GM12878 (cell line): Measurements from ENCODE around the gene PAX5. TPM values are rescaled to one million over a fixed set of nuclear protein-coding genes. Genes with fewer than 3 reads are reported as not detected.

Source experiments
- ATAC-seq: fragments of 200-7000 bp; cut with Tn5 transposase; 3 replicates; pipeline ENCODE4 v1.9.1; 2020; ENCODE audit warnings: mild to moderate bottlenecking, moderate library complexity
- BruUV-seq: library from RNA; stranded (reverse); fragments of 400-500 nt; replicated peaks from 2 replicates; lab custom pipeline; 2021; lab: Mats Ljungman, UMichigan
- CTCF ChIA-PET: fragments of 300-600 bp; sonication (Branson Sonifier 250); formaldehyde crosslinking; extraction: SDS; loops from one replicate; lab custom pipeline; 2021; ENCODE audit warnings: inconsistent platforms; lab: Yijun Ruan, JAX
- POLR2A ChIA-PET: fragments of 350-600 bp; formaldehyde crosslinking; extraction: SDS; loops from one replicate; lab custom pipeline; 2021; ENCODE audit warnings: inconsistent platforms; lab: Charles Lee
- RAD21 ChIA-PET: fragments of 300-600 bp; sonication (Branson Sonifier 250); formaldehyde crosslinking; loops from one replicate; lab custom pipeline; 2023; ENCODE audit warnings: antibody characterized with exemption; ENCODE audit not compliant: unreplicated experiment; lab: Charles Lee
- SMC1A ChIA-PET: fragments of 300-600 bp; sonication (Branson Sonifier 250); formaldehyde crosslinking; loops from one replicate; lab custom pipeline; 2023; ENCODE audit not compliant: unreplicated experiment, uncharacterized antibody; lab: Charles Lee
- DNase-seq: peaks from one replicate; pipeline ENCODE4 v3.0.0-alpha.2; 2011; ENCODE audit warnings: low read depth, low spot score
- FAIRE-seq: peaks from 3 replicates; lab custom pipeline; 2011; peaks lifted over from hg19 to GRCh38; lab: Jason Lieb, UNC
- H2AFZ ChIP-seq: 2 replicates; pipeline ENCODE4 v1.6.0; 2011; ENCODE audit warnings: low read depth, low read length, control low read depth; ENCODE audit not compliant: control insufficient read depth
- H3K27ac ChIP-seq: 2 replicates; pipeline ENCODE4 v1.5.1; 2011; ENCODE audit warnings: control low read depth; ENCODE audit not compliant: control insufficient read depth, insufficient read depth
- H3K27me3 ChIP-seq, 2 experiments: replicated peaks in 1 of 2; 2 replicates each; pipeline versions ENCODE4 v1.6.0 to v1.6.1; 2011; ENCODE audit warnings: low read length in 1 of 2; ENCODE audit not compliant: control insufficient read depth in 2 of 2, insufficient read depth in 2 of 2
- H3K36me3 ChIP-seq, 2 experiments: 2 replicates each; pipeline ENCODE4 v1.5.1; 2011; ENCODE audit warnings: low read length in 1 of 2; ENCODE audit not compliant: control insufficient read depth in 2 of 2, insufficient read depth in 2 of 2
- H3K4me1 ChIP-seq: 2 replicates; pipeline ENCODE4 v1.6.1; 2011; ENCODE audit warnings: mild to moderate bottlenecking, low read length, moderate library complexity, mixed read lengths; ENCODE audit not compliant: control insufficient read depth, insufficient read depth
- H3K4me2 ChIP-seq: 2 replicates; pipeline ENCODE4 v1.6.0; 2011; ENCODE audit warnings: control low read depth; ENCODE audit not compliant: control insufficient read depth, insufficient read depth
- H3K4me3 ChIP-seq: fragments of 200-600 bp; sonication (generic); 2 replicates; pipeline ENCODE4 v1.5.1; 2016
- H3K79me2 ChIP-seq: 2 replicates; pipeline ENCODE4 v1.6.0; 2011; ENCODE audit warnings: low read length; ENCODE audit not compliant: control insufficient read depth, insufficient read depth
- H3K9ac ChIP-seq: 2 replicates; pipeline ENCODE4 v1.8.0; 2011; ENCODE audit warnings: low read length, control low read depth, mixed read lengths; ENCODE audit not compliant: control insufficient read depth, insufficient read depth
- H3K9me3 ChIP-seq: replicated peaks from 3 replicates; pipeline ENCODE4 v1.5.1; 2011; ENCODE audit warnings: mild to moderate bottlenecking, low read length; ENCODE audit not compliant: control insufficient read depth, insufficient read depth
- H4K20me1 ChIP-seq: 2 replicates; pipeline ENCODE4 v1.6.0; 2011; ENCODE audit not compliant: control insufficient read depth, insufficient read depth
- ELK1 ChIP-seq: IDR thresholded peaks from 2 replicates; pipeline ENCODE4 v1.6.1; 2012; ENCODE audit warnings: low read depth, low read length, improper control_type of control experiment
- SKIL ChIP-seq: fragments of 450-650 bp; IDR thresholded peaks from 2 replicates; pipeline ENCODE4 v1.6.1; 2017; ENCODE audit warnings: mild to moderate bottlenecking, low read depth, inconsistent platforms; ENCODE audit not compliant: poor library complexity, severe bottlenecking
- WGBS: methylation state at CpG from one replicate; pipeline ENCODE4 v1.1.6; 2016; ENCODE audit warnings: low lambda C conversion rate; ENCODE audit not compliant: insufficient replicate concordance, insufficient coverage; ENCODE audit errors: missing lambda C conversion rate; 5-methylcytosine and 5-hydroxymethylcytosine counted together
- in situ Hi-C: fragments of 300-500 bp; cut with MboI; formaldehyde crosslinking; loops from 9 replicates; pipeline ENCODE4 v1.14.3; 2018; ENCODE audit warnings: mixed read lengths
- intact Hi-C: fragments of 100-400 bp; cut with micrococcal nuclease; formaldehyde crosslinking; loops from one replicate; pipeline ENCODE4 v1.14.2; 2022; ENCODE audit not compliant: unreplicated experiment
- polyA plus RNA-seq, 11 experiments: library from polyadenylated mRNA; depleted of rRNA in 4 of 11; unstranded in 6 of 11; stranded (reverse) in 5 of 11; fragments of >200 nt; fragmentation: Nextera tagmentation in 4 of 11; fragmentation: Illumina TruSeq in 1 of 11; extraction: Ambion mirVana in 4 of 11; extraction: Trizol in 1 of 11; gene quantifications; 1 replicate in 1 of 11; 2 replicates in 10 of 11; pipeline versions ENCODE4 v1.2.1 to v1.2.3, GENCODE V29; 2011 to 2016; ENCODE audit warnings: inconsistent platforms in 2 of 11, missing spikeins in 2 of 11, low read depth in 1 of 11
- total RNA-seq, 4 experiments: library from RNA; depleted of rRNA in 3 of 4; stranded (reverse); fragments of >200 nt in 3 of 4; fragmentation: Illumina TruSeq in 1 of 4; extraction: Trizol in 1 of 4; gene quantifications; 2 replicates each; pipeline versions ENCODE4 v1.2.1 to v1.2.3, GENCODE V29; 2013 to 2021

PAX5 gene
- total and polyA plus RNA-seq, 10 of the 15 experiments (the other 5 are each of a cell fraction or from before 2014, with no cell fraction given) = 2.2 to 123 (median 31.9) TPM

GRCh38 chr9:36791222-36791950 is 242.7 kb downstream of the PAX5 start:
- ChIA-PET POLR2A (no interaction called here), RAD21 (no interaction called here), SMC1A (interaction anchor here (0.7 to 1.4 kb wide), 2 partner anchors 13 to 414 kb away, joined by 3 read pairs; no protein-coding TSS in a partner anchor), CTCF (interaction anchor here (1.1 to 2.1 kb wide), 5 partner anchors 9 to 704 kb away, joined by 3 to 15 read pairs (median 3); no protein-coding TSS in a partner anchor)
- 28% methylated on average over 9 of the region's 9 CpGs for WGBS
- Histone ChIP-seq H3K4me2 (no peak overlapping the region), H3K9me3 (peaks cover 5% of the 10 kb centered on the region; the same call in 2 of the 3 replicates), H3K4me3 (no peak overlapping the region), H3K79me2 (no peaks in the 10 kb centered on the region), H3K27me3 (no peaks in the 10 kb centered on the region), H2AFZ (no peak overlapping the region), H3K4me1 (no peaks in the 10 kb centered on the region), H4K20me1 (no peaks in the 10 kb centered on the region), H3K36me3 (no peaks in the 10 kb centered on the region), H3K9ac (no peak overlapping the region), H3K27ac (no peak overlapping the region)
- FAIRE-seq (no peak), DNase-seq (no peak), ATAC-seq (no peak)
- in situ Hi-C loops = no loop called here
- intact Hi-C loops = no loop called here
- no peak for TF ChIP-seq SKIL
- TF ChIP-seq ELK1 = no peak
- BruUV-seq = no TSS peak
